GM23338 (cell line): ENCODE measurements around the gene TMEM39A. TPM values are rescaled to one million over a fixed set of nuclear protein-coding genes. Genes with fewer than 3 reads are reported as not detected.

Experiments
- ATAC-seq: fragments of 200-7000 bp; cut with Tn5 transposase; 3 replicates; pipeline ENCODE4 v1.9.1; 2020
- DNase-seq: peaks from one replicate; pipeline ENCODE4 v3.0.0-alpha.2; 2015; ENCODE audit warnings: low spot score
- H2AFZ ChIP-seq: fragments of 200-600 bp; sonication (generic); 2 replicates; pipeline ENCODE4 v1.8.0; 2016; ENCODE audit warnings: antibody characterized with exemption, mild to moderate bottlenecking, moderate library complexity
- H3F3A ChIP-seq: fragments of 200-600 bp; sonication (generic); replicated peaks from 2 replicates; pipeline ENCODE4 v1.8.0; 2017; ENCODE audit warnings: antibody characterized with exemption, mixed run types, low read depth
- H3K27ac ChIP-seq: fragments of 200-600 bp; sonication (generic); 2 replicates; pipeline ENCODE4 v1.6.1; 2016; ENCODE audit warnings: low read depth
- H3K27me3 ChIP-seq: fragments of 200-600 bp; sonication (generic); 2 replicates; pipeline ENCODE4 v1.8.0; 2016; ENCODE audit warnings: mild to moderate bottlenecking, mixed run types, moderate library complexity; ENCODE audit not compliant: insufficient read depth
- H3K36me3 ChIP-seq: fragments of 200-600 bp; sonication (generic); 2 replicates; pipeline ENCODE4 v1.8.0; 2016; ENCODE audit warnings: mild to moderate bottlenecking; ENCODE audit not compliant: insufficient read depth
- H3K4me1 ChIP-seq: fragments of 200-600 bp; sonication (generic); 2 replicates; pipeline ENCODE4 v1.8.0; 2016; ENCODE audit warnings: mild to moderate bottlenecking, moderate library complexity; ENCODE audit not compliant: insufficient read depth
- H3K4me2 ChIP-seq: fragments of 200-600 bp; sonication (generic); 2 replicates; pipeline ENCODE4 v1.7.1; 2017; ENCODE audit warnings: mixed run types
- H3K4me3 ChIP-seq: fragments of 200-600 bp; sonication (generic); 2 replicates; pipeline ENCODE4 v1.6.1; 2016; ENCODE audit warnings: mixed run types
- H3K79me2 ChIP-seq: fragments of 200-600 bp; sonication (generic); replicated peaks from 2 replicates; pipeline ENCODE4 v1.8.0; 2017; ENCODE audit warnings: mild to moderate bottlenecking; ENCODE audit not compliant: insufficient read depth
- H3K9me2 ChIP-seq: fragments of 200-600 bp; sonication (generic); 2 replicates; pipeline ENCODE4 v1.8.0; 2017; ENCODE audit not compliant: insufficient read depth
- H4K20me1 ChIP-seq: fragments of 200-600 bp; sonication (generic); replicated peaks from 2 replicates; pipeline ENCODE4 v1.8.0; 2017; ENCODE audit warnings: mild to moderate bottlenecking; ENCODE audit not compliant: insufficient read depth
- H3K27ac Mint-ChIP-seq: 2 replicates; pipeline ENCODE4 v1.8.0; 2020; ENCODE audit warnings: inconsistent platforms, mild to moderate bottlenecking, moderate library complexity, mixed read lengths
- H3K27me3 Mint-ChIP-seq: 3 replicates; pipeline ENCODE4 v1.8.0; 2022; ENCODE audit warnings: low read depth, mild to moderate bottlenecking, moderate library complexity, mixed read lengths, inconsistent platforms; ENCODE audit not compliant: insufficient read depth, poor library complexity
- H3K36me3 Mint-ChIP-seq: 3 replicates; pipeline ENCODE4 v1.8.0; 2021; ENCODE audit warnings: low read depth, mild to moderate bottlenecking, inconsistent platforms, moderate library complexity, mixed read lengths
- H3K4me1 Mint-ChIP-seq: 3 replicates; pipeline ENCODE4 v1.8.0; 2020; ENCODE audit warnings: mild to moderate bottlenecking, inconsistent platforms, mixed read lengths
- H3K4me3 Mint-ChIP-seq: 3 replicates; pipeline ENCODE4 v1.8.0; 2021; ENCODE audit warnings: moderate library complexity, mild to moderate bottlenecking, inconsistent platforms, mixed read lengths
- H3K9me3 Mint-ChIP-seq: 3 replicates; pipeline ENCODE4 v1.8.0; 2020; ENCODE audit warnings: moderate library complexity, mild to moderate bottlenecking, inconsistent platforms, mixed read lengths
- CREB1 ChIP-seq: fragments of 250-450 bp; sonication (Bioruptor Pico); IDR thresholded peaks from 2 replicates; pipeline ENCODE4 v1.5.0; 2020; ENCODE audit warnings: low read depth, mild to moderate bottlenecking, moderate library complexity
- NANOG ChIP-seq: IDR thresholded peaks from 2 replicates; pipeline ENCODE4 v1.6.1; 2016; ENCODE audit warnings: antibody characterized with exemption, borderline replicate concordance
- POLR2AphosphoS5 ChIP-seq: IDR thresholded peaks from 2 replicates; pipeline ENCODE4 v1.6.1; 2016; ENCODE audit warnings: antibody characterized with exemption, low read depth
- ZNF462 ChIP-seq: fragments of 250-450 bp; sonication (Bioruptor Pico); IDR thresholded peaks from 2 replicates; pipeline ENCODE4 v1.5.0; 2020; ENCODE audit warnings: mild to moderate bottlenecking, moderate library complexity
- polyA plus RNA-seq: library from polyadenylated mRNA; unstranded; fragments of >200 nt; fragmentation: Nextera tagmentation; extraction: Ambion mirVana; gene quantifications from 2 replicates; pipeline ENCODE4 v1.2.1, GENCODE V29; 2016
- total RNA-seq: library from RNA; depleted of rRNA; stranded (reverse); fragments of >200 nt; shearing (Covaris generic); gene quantifications from 2 replicates; pipeline ENCODE4 v1.2.3, GENCODE V29; 2014
- TF ChIP-seq, protein P1 (sequence below), 2 experiments: fragments of 200-600 bp in 1 of 2; sonication (generic) in 1 of 2; conservative IDR thresholded peaks; 2 replicates each; pipeline versions ENCODE4 v1.5.1 to v1.6.1; 2016 to 2017; ENCODE audit warnings: antibody characterized with exemption in 2 of 2, low read depth in 2 of 2, mild to moderate bottlenecking in 2 of 2, moderate library complexity in 1 of 2

Gene TMEM39A
- total and polyA plus RNA-seq, 2 experiments from 2014 or later = 12.9 to 51.6 TPM

DNA sequence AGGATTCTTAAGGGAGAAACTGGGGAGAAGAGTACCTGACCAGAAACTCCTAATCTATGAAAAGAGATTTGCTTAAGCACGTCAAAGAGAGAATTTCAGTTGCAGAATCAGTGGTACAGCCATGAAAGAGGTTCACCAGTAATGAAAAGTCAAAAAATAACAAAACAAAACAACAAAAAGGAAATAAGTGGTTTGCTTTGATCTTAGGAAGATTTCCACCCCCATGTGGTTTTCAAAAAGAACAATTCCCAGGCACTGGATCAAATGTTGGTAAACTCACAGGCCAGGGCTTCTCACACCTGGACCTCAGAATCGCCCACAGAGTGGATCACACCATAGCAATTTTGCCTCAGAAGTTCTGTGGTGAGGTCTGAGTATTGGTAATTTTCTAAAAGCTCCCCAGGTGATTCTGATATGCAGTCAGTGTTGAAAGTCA, 67.5 kb downstream of the TMEM39A start (continued):
- TF ChIP-seq ZNF462 (no peak), CREB1 (no peak), NANOG (no peak), POLR2AphosphoS5 (no peak)
- TF ChIP-seq, protein P1, sequence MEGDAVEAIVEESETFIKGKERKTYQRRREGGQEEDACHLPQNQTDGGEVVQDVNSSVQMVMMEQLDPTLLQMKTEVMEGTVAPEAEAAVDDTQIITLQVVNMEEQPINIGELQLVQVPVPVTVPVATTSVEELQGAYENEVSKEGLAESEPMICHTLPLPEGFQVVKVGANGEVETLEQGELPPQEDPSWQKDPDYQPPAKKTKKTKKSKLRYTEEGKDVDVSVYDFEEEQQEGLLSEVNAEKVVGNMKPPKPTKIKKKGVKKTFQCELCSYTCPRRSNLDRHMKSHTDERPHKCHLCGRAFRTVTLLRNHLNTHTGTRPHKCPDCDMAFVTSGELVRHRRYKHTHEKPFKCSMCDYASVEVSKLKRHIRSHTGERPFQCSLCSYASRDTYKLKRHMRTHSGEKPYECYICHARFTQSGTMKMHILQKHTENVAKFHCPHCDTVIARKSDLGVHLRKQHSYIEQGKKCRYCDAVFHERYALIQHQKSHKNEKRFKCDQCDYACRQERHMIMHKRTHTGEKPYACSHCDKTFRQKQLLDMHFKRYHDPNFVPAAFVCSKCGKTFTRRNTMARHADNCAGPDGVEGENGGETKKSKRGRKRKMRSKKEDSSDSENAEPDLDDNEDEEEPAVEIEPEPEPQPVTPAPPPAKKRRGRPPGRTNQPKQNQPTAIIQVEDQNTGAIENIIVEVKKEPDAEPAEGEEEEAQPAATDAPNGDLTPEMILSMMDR (conservative IDR thresholded peaks at IDR 0.05; ENCODE audit: low read depth in 2 of 2) = no peak

DNA sequence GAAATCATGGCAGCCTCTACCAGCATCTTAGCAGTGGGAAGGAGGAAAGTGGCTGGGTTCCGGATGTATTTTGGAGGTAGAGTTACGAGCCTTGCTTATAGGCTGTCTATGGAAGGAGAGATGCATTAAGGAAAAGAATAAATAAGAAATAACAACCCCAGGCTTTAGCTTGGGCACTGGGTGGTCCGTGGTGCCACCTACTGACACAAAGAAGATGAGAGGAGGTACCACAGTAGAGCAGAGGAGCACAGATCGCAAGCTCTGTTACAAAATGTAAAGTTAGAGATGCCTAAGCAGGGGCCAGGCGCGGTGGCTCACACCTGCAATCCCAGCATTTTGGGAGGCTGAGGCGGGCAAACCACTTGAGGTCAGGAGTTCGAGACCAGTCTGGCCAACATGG, 74.8 kb downstream of the TMEM39A start:
- peak; percentile 61 for ATAC-seq
- H3K27me3 ChIP-seq = no peaks in the 10 kb centered on the region
- Mint-ChIP-seq H3K4me3 (no peak overlapping the region), H3K4me1 (peaks cover 4% of the 10 kb centered on the region; the same call in 1 of the 3 replicates), H3K27me3 (peaks cover 2% of the 10 kb centered on the region), H3K9me3 (no peaks in the 10 kb centered on the region), H3K36me3 (no peaks in the 10 kb centered on the region), H3K27ac (no peak overlapping the region)
- no peak overlapping the region for H3K4me3 ChIP-seq
- no peaks in the 10 kb centered on the region for H3F3A ChIP-seq
- H3K36me3 ChIP-seq = no peaks in the 10 kb centered on the region
- H3K79me2 ChIP-seq = no peaks in the 10 kb centered on the region
- no peaks in the 10 kb centered on the region for H3K4me1 ChIP-seq
- no peaks in the 10 kb centered on the region for H3K9me2 ChIP-seq
- no peak for TF ChIP-seq CREB1
- TF ChIP-seq, protein P1 (conservative IDR thresholded peaks at IDR 0.05; ENCODE audit: low read depth in 2 of 2) = peak; percentile 45 to 75
- no peaks in the 10 kb centered on the region for H4K20me1 ChIP-seq
- DNase-seq = peak; percentile 45
- H3K27ac ChIP-seq = no peak overlapping the region
- no peak overlapping the region for H2AFZ ChIP-seq
- no peak overlapping the region for H3K4me2 ChIP-seq
